Endothelial cell of umbilical vein (primary cell): ENCODE results near the gene L2HGDH. TPM values are rescaled to one million over a fixed set of nuclear protein-coding genes. Genes with fewer than 3 reads are reported as not detected.
A peak's percentile ranks its signal among the peaks of the same experiment; 100 is the strongest.

Source experiments
- BruUV-seq: library from RNA; stranded (reverse); fragments of 400-500 nt; replicated peaks from 2 replicates; lab custom pipeline; 2021; lab: Mats Ljungman, UMichigan
- CTCF ChIA-PET: fragments of 300-600, 350-600 bp; sonication (Branson Sonifier 250); formaldehyde crosslinking; loops from one replicate; lab custom pipeline; 2021; ENCODE audit warnings: antibody characterized with exemption, inconsistent platforms; lab: Charles Lee
- POLR2A ChIA-PET: fragments of 300-600, 350-600 bp; sonication (Branson Sonifier 250); formaldehyde crosslinking; loops from one replicate; lab custom pipeline; 2021; ENCODE audit warnings: antibody characterized with exemption, inconsistent platforms; lab: Charles Lee
- DNase-seq: peaks from one replicate; pipeline ENCODE4 v3.0.0-alpha.2; 2011; ENCODE audit warnings: low read depth, low spot score
- FAIRE-seq: peaks from 2 replicates; lab custom pipeline; 2011; peaks lifted over from hg19 to GRCh38; lab: Jason Lieb, UNC
- H2AFZ ChIP-seq: 2 replicates; pipeline ENCODE4 v1.6.0; 2012; ENCODE audit warnings: low read depth, low read length, control low read depth, inconsistent platforms
- H3K27ac ChIP-seq: 2 replicates; pipeline ENCODE4 v1.5.1; 2011; ENCODE audit warnings: low read depth, mild to moderate bottlenecking, control low read depth, low read length, moderate library complexity; ENCODE audit not compliant: insufficient read depth
- H3K27me3 ChIP-seq, 2 experiments: 2 replicates each; pipeline versions ENCODE4 v1.6.0 to v1.6.1; 2011; ENCODE audit warnings: low read length in 2 of 2, mixed read lengths in 1 of 2; ENCODE audit not compliant: control insufficient read depth in 2 of 2, insufficient read depth in 2 of 2
- H3K36me3 ChIP-seq, 2 experiments: 2 replicates in 1 of 2; 3 replicates in 1 of 2; pipeline ENCODE4 v1.5.1; 2011; ENCODE audit warnings: low read length in 2 of 2, mild to moderate bottlenecking in 1 of 2, moderate library complexity in 1 of 2; ENCODE audit not compliant: control insufficient read depth in 2 of 2, insufficient read depth in 2 of 2; ENCODE audit errors: extremely low read depth in 1 of 2
- H3K4me1 ChIP-seq: 3 replicates; pipeline ENCODE4 v1.5.1; 2011; ENCODE audit warnings: mild to moderate bottlenecking, low read length; ENCODE audit not compliant: control insufficient read depth, insufficient read depth; ENCODE audit errors: extremely low read depth
- H3K4me2 ChIP-seq: 2 replicates; pipeline ENCODE4 v1.6.1; 2011; ENCODE audit warnings: low read length, control low read depth, mixed read lengths; ENCODE audit not compliant: insufficient read depth
- H3K4me3 ChIP-seq, 3 experiments: fragments of 200-600 bp in 1 of 3; sonication (generic), shearing (Covaris generic) in 1 of 3; replicated peaks in 1 of 3; 2 replicates each; pipeline ENCODE4 v1.5.1; 2011 to 2016; ENCODE audit warnings: control low read depth in 3 of 3, low read length in 3 of 3, mild to moderate bottlenecking in 2 of 3, inconsistent platforms in 1 of 3, low read depth in 1 of 3, moderate library complexity in 1 of 3; ENCODE audit not compliant: insufficient read depth in 1 of 3
- H3K79me2 ChIP-seq: 2 replicates; pipeline ENCODE4 v1.6.0; 2012; ENCODE audit warnings: low read length, inconsistent platforms; ENCODE audit not compliant: control insufficient read depth, insufficient read depth
- H3K9ac ChIP-seq: replicated peaks from 2 replicates; pipeline ENCODE3; 2011; ENCODE audit warnings: low read length, control low read depth; ENCODE audit not compliant: insufficient read depth; ENCODE audit errors: extremely low read depth
- H3K9me1 ChIP-seq: replicated peaks from 3 replicates; pipeline ENCODE4 v1.6.0; 2011; ENCODE audit warnings: mild to moderate bottlenecking, low read length; ENCODE audit not compliant: control insufficient read depth, insufficient read depth; ENCODE audit errors: extremely low read depth
- H3K9me3 ChIP-seq: replicated peaks from 2 replicates; pipeline ENCODE4 v1.5.1; 2012; ENCODE audit warnings: low read length, inconsistent platforms; ENCODE audit not compliant: control insufficient read depth, insufficient read depth
- H4K20me1 ChIP-seq: replicated peaks from 2 replicates; pipeline ENCODE3; 2011; ENCODE audit warnings: mild to moderate bottlenecking, low read length; ENCODE audit not compliant: control insufficient read depth, insufficient read depth; ENCODE audit errors: extremely low read depth
- CTCF ChIP-seq, 2 donors: IDR thresholded peaks; 1 replicate in 1 of 2; 2 replicates in 1 of 2; pipeline ENCODE4 v1.5.1; 2011; ENCODE audit warnings: low read length in 2 of 2, mild to moderate bottlenecking in 2 of 2, moderate library complexity in 2 of 2, control low read depth in 1 of 2, inconsistent platforms in 1 of 2, low read depth in 1 of 2; ENCODE audit not compliant: insufficient read depth in 1 of 2; ENCODE audit errors: extremely low read depth in 1 of 2
- EZH2 ChIP-seq: IDR thresholded peaks from 2 replicates; pipeline ENCODE4 v1.6.1; 2012; ENCODE audit warnings: borderline replicate concordance, low read depth, mild to moderate bottlenecking, moderate library complexity, low read length, inconsistent platforms; ENCODE audit not compliant: severe bottlenecking
- FOS ChIP-seq: IDR thresholded peaks from 2 replicates; pipeline ENCODE4 v1.6.1; 2011; ENCODE audit warnings: mild to moderate bottlenecking, low read length, moderate library complexity, borderline replicate concordance; ENCODE audit not compliant: insufficient read depth
- GATA2 ChIP-seq: IDR thresholded peaks from 2 replicates; pipeline ENCODE4 v1.7.0; 2011; ENCODE audit warnings: low read depth, mild to moderate bottlenecking, moderate library complexity, mixed read lengths, low read length; ENCODE audit not compliant: insufficient read length, insufficient read depth
- JUN ChIP-seq: IDR thresholded peaks from 2 replicates; pipeline ENCODE4 v1.6.1; 2011; ENCODE audit warnings: borderline replicate concordance, low read depth; ENCODE audit not compliant: insufficient read length, insufficient read depth
- MAX ChIP-seq: IDR thresholded peaks from 2 replicates; pipeline ENCODE4 v1.6.1; 2011; ENCODE audit not compliant: insufficient read depth, insufficient read length
- MYC ChIP-seq: IDR thresholded peaks from one replicate; pipeline ENCODE4 v1.6.1; 2011; ENCODE audit warnings: mild to moderate bottlenecking, low read depth, low read length
- POLR2A ChIP-seq: IDR thresholded peaks from 2 replicates; pipeline ENCODE4 v1.6.1; 2012; ENCODE audit warnings: low read depth, mild to moderate bottlenecking, control low read depth, low read length
- POLR2AphosphoS5 ChIP-seq: IDR thresholded peaks from 2 replicates; pipeline ENCODE4 v1.6.1; 2012; ENCODE audit warnings: low read depth, mild to moderate bottlenecking, control low read depth, low read length, moderate library complexity; ENCODE audit not compliant: insufficient read depth
- dilution Hi-C: fragments of 300-500 bp; cut with MboI; formaldehyde crosslinking; loops from one replicate; pipeline ENCODE4 v1.15.0; 2019; ENCODE audit warnings: low sequenced_read_pairs; ENCODE audit not compliant: extremely low pct_ligation_motif_present
- intact Hi-C: fragments of 100-400 bp; cut with micrococcal nuclease; formaldehyde crosslinking; loops from one replicate; pipeline ENCODE4 v1.10.0; 2022
- polyA plus RNA-seq, 4 experiments: library from polyadenylated mRNA; depleted of rRNA in 3 of 4; stranded (reverse) in 3 of 4; unstranded in 1 of 4; fragments of >200 nt; gene quantifications; 2 replicates each; pipeline versions ENCODE4 v1.2.1 to v1.2.3, GENCODE V29; 2011 to 2012; ENCODE audit warnings: missing spikeins in 1 of 4
- total RNA-seq: library from RNA; stranded (reverse); gene quantifications from 2 replicates; pipeline ENCODE4 v1.2.3, GENCODE V29; 2021

Gene L2HGDH
- total and polyA plus RNA-seq, 2 donors (not counting 3 experiments of a cell fraction or from before 2014, with no cell fraction given): 2.5 to 5.3 TPM

DNA sequence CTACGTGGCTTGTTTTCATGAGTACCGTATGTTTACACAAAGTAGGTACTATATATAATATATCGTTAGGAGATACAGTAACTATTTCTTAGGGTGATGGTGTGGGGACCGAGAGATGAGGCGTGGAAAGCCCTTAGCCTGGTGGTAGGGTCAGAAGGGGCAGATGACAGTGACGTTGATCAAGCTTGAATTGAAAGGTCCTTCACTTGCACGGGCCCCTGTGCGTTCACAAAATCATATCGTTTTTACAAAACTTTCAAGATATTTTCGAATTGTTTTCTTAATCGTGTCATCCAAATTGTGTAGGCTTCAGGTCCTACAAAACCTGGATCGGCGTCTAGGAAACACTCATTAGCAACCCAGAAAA lies 79.8 kb downstream of the L2HGDH start:
- peaks cover 36% of the 10 kb centered on the region for H3K79me2 ChIP-seq
- FAIRE-seq (peak; percentile 61), DNase-seq (no peak)
- H3K27me3 ChIP-seq: no peaks in the 10 kb centered on the region
- ChIA-PET CTCF (no interaction called here), POLR2A (no interaction called here)
- intact Hi-C loops (loop anchor here (10.0 kb wide), 1 partner anchor 607 kb away; the partner anchor contains the start of genes MGAT2 and RPL36AL), dilution Hi-C loops (no loop called here)
- H3K27ac ChIP-seq: peak overlapping the region; percentile 88
- H3K4me2 ChIP-seq: peak overlapping the region; percentile 79
- peaks cover 18% of the 10 kb centered on the region for H3K4me1 ChIP-seq
- BruUV-seq: no TSS peak
- no peak for TF ChIP-seq FOS
- TF ChIP-seq JUN: no peak
- no peak for TF ChIP-seq MYC
- TF ChIP-seq POLR2A: no peak
- TF ChIP-seq GATA2: no peak
- TF ChIP-seq MAX: no peak
- no peak for TF ChIP-seq POLR2AphosphoS5
- no peak for TF ChIP-seq CTCF (IDR thresholded peaks at IDR 0.05; ENCODE audit: extremely low read depth in 1 of 2, insufficient read depth in 1 of 2, low read depth in 1 of 2, low read length in 2 of 2)
- TF ChIP-seq EZH2: no peak
- H3K4me3 ChIP-seq: peak overlapping the region; percentile 74 to 99 (median 92)
- peak overlapping the region; percentile 99 for H2AFZ ChIP-seq
- no peaks in the 10 kb centered on the region for H3K9me3 ChIP-seq
- H4K20me1 ChIP-seq: peaks cover 9% of the 10 kb centered on the region
- peak overlapping the region; percentile 91 for H3K9ac ChIP-seq
- no peaks in the 10 kb centered on the region for H3K9me1 ChIP-seq
- H3K36me3 ChIP-seq: no peaks in the 10 kb centered on the region
